Panc1 (cell line): ENCODE data around the gene HNRNPF. TPM values are rescaled to one million over a fixed set of nuclear protein-coding genes. Genes with fewer than 3 reads are reported as not detected.

Experiments
- ATAC-seq: fragments of 200-7000 bp; cut with Tn5 transposase; 2 replicates; pipeline ENCODE4 v1.9.1; 2020; ENCODE audit warnings: mild to moderate bottlenecking, moderate library complexity
- BruUV-seq: library from RNA; stranded (reverse); fragments of 400-500 nt; replicated peaks from 2 replicates; lab custom pipeline; 2021; lab: Mats Ljungman, UMichigan
- CTCF ChIA-PET: fragments of 300-600 bp; sonication (Branson Sonifier 250); formaldehyde crosslinking; loops from one replicate; lab custom pipeline; 2022; ENCODE audit warnings: antibody characterized with exemption; lab: Charles Lee
- POLR2A ChIA-PET: fragments of 300-600 bp; sonication (Branson Sonifier 250); formaldehyde crosslinking; loops from one replicate; lab custom pipeline; 2022; ENCODE audit warnings: antibody characterized with exemption; lab: Charles Lee
- DNase-seq: peaks from one replicate; pipeline ENCODE4 v3.0.0-alpha.2; 2010; ENCODE audit warnings: low read depth, low spot score
- H3K27ac ChIP-seq: 2 replicates; pipeline ENCODE4 v1.5.1; 2011; ENCODE audit warnings: mild to moderate bottlenecking, low read length, inconsistent platforms
- H3K27me3 ChIP-seq: fragments of 200-500 bp; sonication (Bioruptor generic); 2 replicates; pipeline ENCODE4 v1.6.0; 2014; ENCODE audit warnings: low read length, inconsistent platforms; ENCODE audit not compliant: control insufficient read depth, insufficient read depth
- H3K36me3 ChIP-seq: fragments of 200-500 bp; sonication (Bioruptor generic); 2 replicates; pipeline ENCODE4 v1.5.1; 2014; ENCODE audit warnings: inconsistent platforms, mild to moderate bottlenecking, low read length, moderate library complexity; ENCODE audit not compliant: control insufficient read depth, insufficient read depth
- H3K4me1 ChIP-seq: 2 replicates; pipeline ENCODE4 v1.5.1; 2011; ENCODE audit warnings: inconsistent platforms, mild to moderate bottlenecking, low read length, moderate library complexity; ENCODE audit not compliant: control insufficient read depth, insufficient read depth
- H3K4me3 ChIP-seq, 2 experiments: 2 replicates each; pipeline ENCODE4 v1.5.1; 2011 to 2012; ENCODE audit warnings: low read depth in 2 of 2, low read length in 2 of 2, mild to moderate bottlenecking in 2 of 2, inconsistent platforms in 1 of 2, moderate library complexity in 1 of 2
- H3K9me3 ChIP-seq: fragments of 200-500 bp; sonication (Bioruptor generic); 2 replicates; pipeline ENCODE4 v1.5.1; 2014; ENCODE audit warnings: low read depth, mild to moderate bottlenecking, inconsistent platforms, low read length, moderate library complexity; ENCODE audit not compliant: control insufficient read depth, insufficient read depth
- CTCF ChIP-seq: fragments of 450-650 bp; IDR thresholded peaks from 2 replicates; pipeline ENCODE4 v1.5.1; 2017; ENCODE audit warnings: mild to moderate bottlenecking
- POLR2AphosphoS5 ChIP-seq: IDR thresholded peaks from 2 replicates; pipeline ENCODE4 v1.6.1; 2012; ENCODE audit warnings: mild to moderate bottlenecking, low read depth, low read length, moderate library complexity
- SIN3A ChIP-seq: IDR thresholded peaks from 2 replicates; pipeline ENCODE4 v1.6.1; 2012; ENCODE audit warnings: low read depth, mild to moderate bottlenecking, low read length, moderate library complexity, borderline replicate concordance; ENCODE audit not compliant: insufficient read depth
- TCF7L2 ChIP-seq: IDR thresholded peaks from 2 replicates; pipeline ENCODE4 v1.6.1; 2011; ENCODE audit warnings: mild to moderate bottlenecking, low read depth, low read length, inconsistent platforms
- in situ Hi-C: cut with HindIII; loops from 2 replicates; pipeline ENCODE4 v1.10.0; 2016; ENCODE audit warnings: low sequenced_read_pairs, low pct_unique_long_range_greater_than_20kb
- intact Hi-C: fragments of 100-400 bp; cut with micrococcal nuclease; formaldehyde crosslinking; loops from one replicate; pipeline ENCODE4 v1.10.0; 2022; ENCODE audit not compliant: unreplicated experiment
- total RNA-seq: library from RNA; stranded (reverse); gene quantifications from one replicate; pipeline ENCODE4 v1.2.1, GENCODE V29; 2021; ENCODE audit not compliant: unreplicated experiment
- TF ChIP-seq, protein P1 (sequence below), 2 experiments: IDR thresholded peaks; 2 replicates each; pipeline ENCODE4 v1.6.1; 2011 to 2012; ENCODE audit warnings: low read depth in 2 of 2, control low read depth in 1 of 2, low read length in 1 of 2, mild to moderate bottlenecking in 1 of 2, moderate library complexity in 1 of 2; ENCODE audit not compliant: insufficient read depth in 1 of 2

Gene HNRNPF
- total RNA-seq, 1 experiment from 2014 or later, result 466 TPM

GRCh38 chr10:43386981-43387677, 21.9 kb downstream of the HNRNPF start:
- TSS peak; percentile 45 for BruUV-seq
- H3K9me3 ChIP-seq, result no peaks in the 10 kb centered on the region
- peaks cover 51% of the 10 kb centered on the region for H3K36me3 ChIP-seq
- in situ Hi-C loops, result no loop called here
- ChIA-PET POLR2A (no interaction called here), CTCF (no interaction called here)
- H3K27ac ChIP-seq, result no peak overlapping the region
- H3K4me3 ChIP-seq, result no peak overlapping the region
- ATAC-seq, result no peak
- intact Hi-C loops, result no loop called here
- H3K27me3 ChIP-seq, result no peaks in the 10 kb centered on the region
- H3K4me1 ChIP-seq, result peaks cover 11% of the 10 kb centered on the region
- no peak for DNase-seq
- TF ChIP-seq POLR2AphosphoS5, result no peak
- TF ChIP-seq CTCF, result no peak
- TF ChIP-seq, protein P1, sequence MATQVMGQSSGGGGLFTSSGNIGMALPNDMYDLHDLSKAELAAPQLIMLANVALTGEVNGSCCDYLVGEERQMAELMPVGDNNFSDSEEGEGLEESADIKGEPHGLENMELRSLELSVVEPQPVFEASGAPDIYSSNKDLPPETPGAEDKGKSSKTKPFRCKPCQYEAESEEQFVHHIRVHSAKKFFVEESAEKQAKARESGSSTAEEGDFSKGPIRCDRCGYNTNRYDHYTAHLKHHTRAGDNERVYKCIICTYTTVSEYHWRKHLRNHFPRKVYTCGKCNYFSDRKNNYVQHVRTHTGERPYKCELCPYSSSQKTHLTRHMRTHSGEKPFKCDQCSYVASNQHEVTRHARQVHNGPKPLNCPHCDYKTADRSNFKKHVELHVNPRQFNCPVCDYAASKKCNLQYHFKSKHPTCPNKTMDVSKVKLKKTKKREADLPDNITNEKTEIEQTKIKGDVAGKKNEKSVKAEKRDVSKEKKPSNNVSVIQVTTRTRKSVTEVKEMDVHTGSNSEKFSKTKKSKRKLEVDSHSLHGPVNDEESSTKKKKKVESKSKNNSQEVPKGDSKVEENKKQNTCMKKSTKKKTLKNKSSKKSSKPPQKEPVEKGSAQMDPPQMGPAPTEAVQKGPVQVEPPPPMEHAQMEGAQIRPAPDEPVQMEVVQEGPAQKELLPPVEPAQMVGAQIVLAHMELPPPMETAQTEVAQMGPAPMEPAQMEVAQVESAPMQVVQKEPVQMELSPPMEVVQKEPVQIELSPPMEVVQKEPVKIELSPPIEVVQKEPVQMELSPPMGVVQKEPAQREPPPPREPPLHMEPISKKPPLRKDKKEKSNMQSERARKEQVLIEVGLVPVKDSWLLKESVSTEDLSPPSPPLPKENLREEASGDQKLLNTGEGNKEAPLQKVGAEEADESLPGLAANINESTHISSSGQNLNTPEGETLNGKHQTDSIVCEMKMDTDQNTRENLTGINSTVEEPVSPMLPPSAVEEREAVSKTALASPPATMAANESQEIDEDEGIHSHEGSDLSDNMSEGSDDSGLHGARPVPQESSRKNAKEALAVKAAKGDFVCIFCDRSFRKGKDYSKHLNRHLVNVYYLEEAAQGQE (IDR thresholded peaks at IDR 0.05; ENCODE audit: insufficient read depth in 1 of 2, low read depth in 2 of 2, low read length in 1 of 2), result no peak
- no peak for TF ChIP-seq SIN3A
- TF ChIP-seq TCF7L2, result no peak

DNA sequence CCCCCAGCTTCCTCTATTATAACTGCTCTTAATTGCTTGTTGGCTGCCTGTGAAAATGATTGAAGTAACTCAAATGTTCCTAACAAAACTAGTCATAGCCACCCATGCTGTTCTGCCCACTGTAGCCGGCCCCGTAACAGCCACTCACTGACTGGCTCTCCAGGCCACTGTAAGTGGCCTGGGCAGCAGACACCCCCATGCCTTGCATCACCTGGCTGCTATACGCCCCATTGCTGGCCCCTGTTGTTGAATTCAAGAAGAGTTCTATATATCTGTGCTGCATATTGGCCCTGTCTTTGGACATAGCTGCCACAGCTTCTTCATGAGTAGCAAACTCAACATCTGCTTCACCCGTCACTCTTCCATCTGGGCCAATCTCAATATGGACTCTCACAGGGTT, 22.4 kb downstream of the HNRNPF start:
- no peak for ATAC-seq
- Histone ChIP-seq H3K9me3 (no peaks in the 10 kb centered on the region), H3K27me3 (no peaks in the 10 kb centered on the region), H3K27ac (no peak overlapping the region), H3K4me3 (no peak overlapping the region), H3K36me3 (peaks cover 50% of the 10 kb centered on the region), H3K4me1 (peaks cover 11% of the 10 kb centered on the region)
- ChIA-PET POLR2A (interaction anchor here (0.7 kb wide), 1 partner anchor 183 kb away, joined by 3 read pairs; no protein-coding TSS in a partner anchor), CTCF (no interaction called here)
- intact Hi-C loops, result no loop called here
- peak; percentile 54; the same call in 1 of the 2 replicates for TF ChIP-seq POLR2AphosphoS5
- TF ChIP-seq SIN3A, result no peak
- no peak for TF ChIP-seq TCF7L2
- TF ChIP-seq, protein P1 (IDR thresholded peaks at IDR 0.05; ENCODE audit: insufficient read depth in 1 of 2, low read depth in 2 of 2, low read length in 1 of 2), result no peak
- TF ChIP-seq CTCF, result no peak
- in situ Hi-C loops, result no loop called here
- no peak for DNase-seq
- no TSS peak for BruUV-seq
